DOHH2 (cell line): Measurements from ENCODE around the gene MS4A6A.
A peak's percentile ranks its signal among the peaks of the same experiment; 100 is the strongest.
"Not testable (repeated sequence)": the region's sequence is repeated elsewhere in the genome, so short reads cannot be mapped to it uniquely, and the experiment has no call there.

Source experiments
- H3F3A ChIP-seq: fragments of 200-600 bp; sonication (generic), shearing (Covaris generic); 2 replicates; pipeline ENCODE4 v1.6.0; 2016; ENCODE audit warnings: antibody characterized with exemption, mild to moderate bottlenecking; ENCODE audit not compliant: control insufficient read depth, insufficient read depth
- H3K27ac ChIP-seq: fragments of 200-600 bp; sonication (generic); 2 replicates; pipeline ENCODE4 v1.5.1; 2014; ENCODE audit warnings: low read depth, mild to moderate bottlenecking, low read length, moderate library complexity
- H3K27me3 ChIP-seq: fragments of 200-600 bp; sonication (generic); 2 replicates; pipeline ENCODE4 v1.6.1; 2014; ENCODE audit warnings: mild to moderate bottlenecking, low read length, mixed read lengths; ENCODE audit not compliant: control insufficient read depth
- H3K36me3 ChIP-seq: fragments of 200-600 bp; sonication (generic); 2 replicates; pipeline ENCODE4 v1.6.1; 2014; ENCODE audit warnings: mild to moderate bottlenecking, low read length, moderate library complexity, mixed read lengths; ENCODE audit not compliant: control insufficient read depth
- H3K4me1 ChIP-seq: fragments of 200-600 bp; sonication (generic); 2 replicates; pipeline ENCODE4 v1.6.1; 2014; ENCODE audit warnings: mild to moderate bottlenecking, low read length, mixed read lengths; ENCODE audit not compliant: control insufficient read depth
- H3K4me2 ChIP-seq: fragments of 200-600 bp; sonication (generic); 2 replicates; pipeline ENCODE4 v1.6.0; 2014; ENCODE audit warnings: mild to moderate bottlenecking, low read length, moderate library complexity
- H3K4me3 ChIP-seq: fragments of 200-600 bp; sonication (generic); 2 replicates; pipeline ENCODE4 v1.5.1; 2014; ENCODE audit warnings: mild to moderate bottlenecking, low read length, mixed read lengths
- H3K79me2 ChIP-seq: fragments of 200-600 bp; sonication (generic); 2 replicates; pipeline ENCODE4 v1.6.1; 2014; ENCODE audit warnings: mild to moderate bottlenecking, low read length, mixed read lengths; ENCODE audit not compliant: control insufficient read depth
- H3K9me2 ChIP-seq: fragments of 200-600 bp; sonication (generic); replicated peaks from 2 replicates; pipeline ENCODE4 v1.6.1; 2014; ENCODE audit warnings: mild to moderate bottlenecking, low read length, mixed read lengths; ENCODE audit not compliant: control insufficient read depth
- H3K9me3 ChIP-seq: fragments of 200-600 bp; sonication (generic); 2 replicates; pipeline ENCODE4 v1.6.1; 2014; ENCODE audit warnings: antibody characterized with exemption, low read length, mixed read lengths; ENCODE audit not compliant: control insufficient read depth, insufficient read depth
- H4K20me1 ChIP-seq: fragments of 200-600 bp; sonication (generic); 2 replicates; pipeline ENCODE4 v1.6.0; 2014; ENCODE audit warnings: low read depth, mild to moderate bottlenecking, antibody characterized with exemption, low read length, moderate library complexity; ENCODE audit not compliant: control insufficient read depth, insufficient read depth
- CTCF ChIP-seq: fragments of 200-600 bp; sonication (generic); IDR thresholded peaks from one replicate; pipeline ENCODE4 v1.5.1; 2014; ENCODE audit warnings: antibody characterized with exemption, mild to moderate bottlenecking, low read depth, low read length; ENCODE audit not compliant: poor library complexity, severe bottlenecking
- EZH2phosphoT487 ChIP-seq: fragments of 200-600 bp; sonication (generic); IDR thresholded peaks from 2 replicates; pipeline ENCODE4 v1.6.1; 2017; ENCODE audit warnings: borderline replicate concordance, mild to moderate bottlenecking, antibody characterized with exemption, low read length, moderate library complexity, mixed read lengths

Gene MS4A6A

GRCh38 chr11:60195923-60196368 is 13.1 kb upstream of the MS4A6A start:
- Histone ChIP-seq H3K9me3 (no peaks in the 10 kb centered on the region), H3K9me2 (no peaks in the 10 kb centered on the region), H3K4me1 (no peaks in the 10 kb centered on the region), H3K27ac (no peak overlapping the region), H3K79me2 (no peaks in the 10 kb centered on the region), H3K4me3 (no peak overlapping the region), H3K27me3 (peaks cover 3% of the 10 kb centered on the region; the same call in 1 of the 2 replicates), H3F3A (no peaks in the 10 kb centered on the region), H3K4me2 (no peak overlapping the region), H4K20me1 (no peaks in the 10 kb centered on the region), H3K36me3 (no peaks in the 10 kb centered on the region)
- TF ChIP-seq CTCF (no peak), EZH2phosphoT487 (no peak)

- no peaks in the 10 kb centered on the region for H4K20me1 ChIP-seq
- H3K27me3 ChIP-seq = peaks cover 3% of the 10 kb centered on the region; the same call in 1 of the 2 replicates
- H3K27ac ChIP-seq = no peak overlapping the region
- no peak overlapping the region for H3K4me3 ChIP-seq
- no peaks in the 10 kb centered on the region for H3K9me2 ChIP-seq
- H3K9me3 ChIP-seq = no peaks in the 10 kb centered on the region
- H3K36me3 ChIP-seq = no peaks in the 10 kb centered on the region
- no peaks in the 10 kb centered on the region for H3K4me1 ChIP-seq
- TF ChIP-seq EZH2phosphoT487 = no peak
- no peak for TF ChIP-seq CTCF
- no peaks in the 10 kb centered on the region for H3F3A ChIP-seq
- no peaks in the 10 kb centered on the region for H3K79me2 ChIP-seq
- no peak overlapping the region for H3K4me2 ChIP-seq
Measured at GRCh38 chr11:60194511-60194910, 11.6 kb upstream of the MS4A6A start.

- Histone ChIP-seq H3K9me3 (no peaks in the 10 kb centered on the region), H3K4me2 (no peak overlapping the region)
Measured at GRCh38 chr11:60193687-60194433, 11.0 kb upstream of the MS4A6A start.

GRCh38 chr11:60192564-60192963 is 9.7 kb upstream of the MS4A6A start:
- H3K79me2 ChIP-seq, H3K36me3 ChIP-seq, H3K4me3 ChIP-seq, H3K9me2 ChIP-seq, H3K4me1 ChIP-seq, H3K9me3 ChIP-seq, H3K4me2 ChIP-seq, H3F3A ChIP-seq, H4K20me1 ChIP-seq, H3K27me3 ChIP-seq, H3K27ac ChIP-seq: not testable (repeated sequence)

More at GRCh38 chr11:60193687-60194433, 11.0 kb upstream of the MS4A6A start:
- TF ChIP-seq EZH2phosphoT487 (no peak), CTCF (peak; percentile 94)
- Histone ChIP-seq H3K9me2 (no peaks in the 10 kb centered on the region), H3K27me3 (peaks cover 3% of the 10 kb centered on the region; the same call in 1 of the 2 replicates), H3K36me3 (no peaks in the 10 kb centered on the region), H3K4me1 (no peaks in the 10 kb centered on the region), H4K20me1 (no peaks in the 10 kb centered on the region), H3K79me2 (no peaks in the 10 kb centered on the region), H3K27ac (no peak overlapping the region), H3K4me3 (no peak overlapping the region), H3F3A (no peaks in the 10 kb centered on the region)

GRCh38 chr11:60188481-60188880 is 5.6 kb upstream of the MS4A6A start:
- not testable (repeated sequence) for H3F3A ChIP-seq, H3K36me3 ChIP-seq, H3K27me3 ChIP-seq, H3K4me2 ChIP-seq, H3K79me2 ChIP-seq, H3K27ac ChIP-seq, H4K20me1 ChIP-seq, H3K9me3 ChIP-seq, H3K4me1 ChIP-seq, H3K9me2 ChIP-seq, H3K4me3 ChIP-seq

- H3K4me2 ChIP-seq, H3K36me3 ChIP-seq, H3K27ac ChIP-seq, H3K4me1 ChIP-seq, H3K79me2 ChIP-seq, H3K9me3 ChIP-seq, H3K27me3 ChIP-seq, H4K20me1 ChIP-seq, H3K4me3 ChIP-seq, H3K9me2 ChIP-seq, H3F3A ChIP-seq: not testable (repeated sequence)
Measured at GRCh38 chr11:60186128-60186527, 3.2 kb upstream of the MS4A6A start.
